IPS-18a (cell line): ENCODE data around the gene CRAT.
"Not testable (repeated sequence)": the region's sequence is repeated elsewhere in the genome, so short reads cannot be mapped to it uniquely, and the experiment has no call there.

ENCODE experiments used
- H3K27ac ChIP-seq: one replicate; pipeline ENCODE4 v1.5.1; 2013; ENCODE audit warnings: low read length
- H3K27me3 ChIP-seq: one replicate; pipeline ENCODE4 v1.6.1; 2013; ENCODE audit warnings: mild to moderate bottlenecking, low read length; ENCODE audit not compliant: control insufficient read depth, insufficient read depth
- H3K36me3 ChIP-seq: one replicate; pipeline ENCODE4 v1.6.1; 2013; ENCODE audit warnings: low read depth, low read length; ENCODE audit not compliant: control insufficient read depth
- H3K4me1 ChIP-seq: one replicate; pipeline ENCODE4 v1.6.1; 2013; ENCODE audit warnings: low read depth, low read length; ENCODE audit not compliant: control insufficient read depth
- H3K4me3 ChIP-seq: one replicate; pipeline ENCODE4 v1.5.1; 2013; ENCODE audit warnings: low read length
- H3K9ac ChIP-seq: one replicate; pipeline ENCODE4 v1.6.1; 2013; ENCODE audit warnings: mild to moderate bottlenecking, low read length, moderate library complexity
- H3K9me3 ChIP-seq: one replicate; pipeline ENCODE4 v1.6.1; 2013; ENCODE audit warnings: low read depth, low read length; ENCODE audit not compliant: control insufficient read depth

Gene CRAT

GRCh38 chr9:129136446-129137035, 25.9 kb upstream of the CRAT start:
- H3K27me3 ChIP-seq = no peaks in the 10 kb centered on the region
- H3K27ac ChIP-seq = no peak overlapping the region
- no peak overlapping the region for H3K4me3 ChIP-seq
- no peaks in the 10 kb centered on the region for H3K9me3 ChIP-seq
- H3K4me1 ChIP-seq = peaks cover 19% of the 10 kb centered on the region
- H3K9ac ChIP-seq = no peak overlapping the region
- peaks cover 33% of the 10 kb centered on the region for H3K36me3 ChIP-seq

- H3K27me3 ChIP-seq = no peaks in the 10 kb centered on the region
- peaks cover 39% of the 10 kb centered on the region for H3K36me3 ChIP-seq
- peaks cover 11% of the 10 kb centered on the region for H3K4me1 ChIP-seq
- no peaks in the 10 kb centered on the region for H3K9me3 ChIP-seq
- no peak overlapping the region for H3K27ac ChIP-seq
- no peak overlapping the region for H3K4me3 ChIP-seq
- no peak overlapping the region for H3K9ac ChIP-seq
These were observed 24.9 kb upstream of the CRAT start for GRCh38 chr9:129135476-129135875.

GRCh38 chr9:129133082-129133481, 22.5 kb upstream of the CRAT start:
- H3K27ac ChIP-seq = no peak overlapping the region
- H3K9ac ChIP-seq = no peak overlapping the region
- peaks cover 44% of the 10 kb centered on the region for H3K36me3 ChIP-seq

GRCh38 chr9:129131300-129132145, 20.9 kb upstream of the CRAT start:
- Histone ChIP-seq H3K9me3 (no peaks in the 10 kb centered on the region), H3K9ac (no peak overlapping the region), H3K4me3 (no peak overlapping the region), H3K4me1 (peaks cover 13% of the 10 kb centered on the region), H3K27ac (no peak overlapping the region), H3K36me3 (peaks cover 35% of the 10 kb centered on the region), H3K27me3 (no peaks in the 10 kb centered on the region)

More at GRCh38 chr9:129133082-129133481, 22.5 kb upstream of the CRAT start:
- H3K4me3 ChIP-seq = no peak overlapping the region
- no peaks in the 10 kb centered on the region for H3K27me3 ChIP-seq
- no peaks in the 10 kb centered on the region for H3K9me3 ChIP-seq
- H3K4me1 ChIP-seq = no peaks in the 10 kb centered on the region

GRCh38 chr9:129130791-129131190, 20.2 kb upstream of the CRAT start:
- no peak overlapping the region for H3K27ac ChIP-seq
- H3K27me3 ChIP-seq = no peaks in the 10 kb centered on the region
- no peak overlapping the region for H3K4me3 ChIP-seq
- H3K9ac ChIP-seq = no peak overlapping the region
- peaks cover 13% of the 10 kb centered on the region for H3K4me1 ChIP-seq
- H3K9me3 ChIP-seq = no peaks in the 10 kb centered on the region
- peaks cover 30% of the 10 kb centered on the region for H3K36me3 ChIP-seq

GRCh38 chr9:129130271-129130670, 19.7 kb upstream of the CRAT start:
- not testable (repeated sequence) for H3K4me3 ChIP-seq, H3K9ac ChIP-seq, H3K27me3 ChIP-seq, H3K27ac ChIP-seq, H3K9me3 ChIP-seq
- H3K36me3 ChIP-seq = peaks cover 28% of the 10 kb centered on the region
- peaks cover 16% of the 10 kb centered on the region for H3K4me1 ChIP-seq

- Histone ChIP-seq H3K9ac (no peak overlapping the region), H3K36me3 (peaks cover 21% of the 10 kb centered on the region), H3K4me1 (peaks cover 16% of the 10 kb centered on the region), H3K27ac (no peak overlapping the region), H3K9me3 (no peaks in the 10 kb centered on the region), H3K4me3 (no peak overlapping the region), H3K27me3 (no peaks in the 10 kb centered on the region)
These were observed 18.1 kb upstream of the CRAT start for GRCh38 chr9:129128689-129129088.

- peak overlapping the region; percentile 54 for H3K27ac ChIP-seq
- H3K27me3 ChIP-seq = no peaks in the 10 kb centered on the region
- H3K36me3 ChIP-seq = peaks cover 21% of the 10 kb centered on the region
- no peaks in the 10 kb centered on the region for H3K9me3 ChIP-seq
- H3K4me1 ChIP-seq = peaks cover 16% of the 10 kb centered on the region
- H3K4me3 ChIP-seq = no peak overlapping the region
- peak overlapping the region; percentile 53 for H3K9ac ChIP-seq
These were observed 16.4 kb upstream of the CRAT start for GRCh38 chr9:129126749-129127618.

GRCh38 chr9:129125478-129125877, 14.9 kb upstream of the CRAT start:
- Histone ChIP-seq H3K4me1 (peaks cover 16% of the 10 kb centered on the region), H3K4me3 (no peak overlapping the region), H3K9ac (no peak overlapping the region), H3K27me3 (no peaks in the 10 kb centered on the region), H3K36me3 (peaks cover 30% of the 10 kb centered on the region), H3K9me3 (no peaks in the 10 kb centered on the region), H3K27ac (no peak overlapping the region)

- no peak overlapping the region for H3K9ac ChIP-seq
- H3K36me3 ChIP-seq = peaks cover 29% of the 10 kb centered on the region
- H3K4me3 ChIP-seq = no peak overlapping the region
- no peaks in the 10 kb centered on the region for H3K9me3 ChIP-seq
- H3K27ac ChIP-seq = no peak overlapping the region
- H3K27me3 ChIP-seq = no peaks in the 10 kb centered on the region
- H3K4me1 ChIP-seq = peaks cover 16% of the 10 kb centered on the region
These were observed 14.0 kb upstream of the CRAT start for GRCh38 chr9:129124506-129125069.

- peaks cover 26% of the 10 kb centered on the region for H3K36me3 ChIP-seq
- not testable (repeated sequence) for H3K27me3 ChIP-seq, H3K9ac ChIP-seq, H3K4me3 ChIP-seq, H3K27ac ChIP-seq, H3K9me3 ChIP-seq
- peaks cover 16% of the 10 kb centered on the region for H3K4me1 ChIP-seq
These were observed 12.4 kb upstream of the CRAT start for GRCh38 chr9:129122976-129123375.
